Activated effector memory CD4-positive, alpha-beta T cell treated with Interleukin-2 at 50 U/mL for 16 hours (primary cell): Measurements from ENCODE around the gene P2RY6.
A peak's percentile ranks its signal among the peaks of the same experiment; 100 is the strongest.

Experiments used
- DNase-seq: peaks from one replicate; pipeline ENCODE4 v3.0.0-alpha.2; 2020

Gene P2RY6

DNA sequence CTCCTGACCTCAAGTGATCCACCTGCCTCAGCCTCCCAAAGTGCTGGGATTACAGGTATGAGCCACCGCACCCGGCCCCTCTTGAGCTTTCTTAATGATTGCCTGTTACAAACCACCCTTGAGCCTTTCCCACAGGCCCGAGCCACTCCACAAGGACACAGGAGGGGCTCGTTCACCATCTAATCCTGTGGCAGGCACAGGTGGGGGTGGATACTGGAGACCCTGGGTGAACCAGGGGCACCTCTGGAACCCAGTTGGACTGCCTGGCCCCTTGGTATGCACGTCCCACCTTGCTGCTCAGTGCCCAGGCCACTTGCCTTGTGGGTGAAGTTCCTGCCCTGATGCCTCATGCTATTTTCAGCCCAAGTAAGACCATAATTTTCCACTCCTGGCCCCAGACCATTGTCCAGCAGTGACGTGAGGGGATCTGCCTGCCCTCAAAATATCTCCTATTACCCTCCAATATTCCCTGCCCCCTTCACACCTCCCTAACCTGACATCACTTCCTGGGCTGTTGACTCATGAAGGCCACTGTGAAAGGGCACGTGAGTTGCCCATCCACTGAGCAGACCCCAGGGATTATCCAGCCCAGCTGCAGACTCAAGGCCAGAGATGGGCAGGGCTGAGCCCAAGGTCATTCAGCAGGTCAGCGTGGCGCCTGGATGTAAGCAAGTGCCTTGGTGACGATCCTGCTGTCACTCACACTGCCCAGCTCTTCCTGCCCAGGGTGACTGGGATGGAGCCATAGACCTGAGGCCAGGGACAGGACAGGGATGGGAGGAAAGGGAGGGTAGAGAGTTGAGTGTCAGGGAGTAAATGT, 34.5 kb upstream of the P2RY6 start:
- no peak for DNase-seq

GRCh38 chr11:73239111-73239521, 33.0 kb upstream of the P2RY6 start:
- no peak for DNase-seq

GRCh38 chr11:73239571-73240189, 32.5 kb upstream of the P2RY6 start:
- DNase-seq = no peak

GRCh38 chr11:73240190-73240781, 31.9 kb upstream of the P2RY6 start:
- no peak for DNase-seq

GRCh38 chr11:73241300-73241699, 30.8 kb upstream of the P2RY6 start:
- DNase-seq = no peak

- DNase-seq = peak; percentile 31
These were observed 29.7 kb upstream of the P2RY6 start for GRCh38 chr11:73242251-73243092.

DNA sequence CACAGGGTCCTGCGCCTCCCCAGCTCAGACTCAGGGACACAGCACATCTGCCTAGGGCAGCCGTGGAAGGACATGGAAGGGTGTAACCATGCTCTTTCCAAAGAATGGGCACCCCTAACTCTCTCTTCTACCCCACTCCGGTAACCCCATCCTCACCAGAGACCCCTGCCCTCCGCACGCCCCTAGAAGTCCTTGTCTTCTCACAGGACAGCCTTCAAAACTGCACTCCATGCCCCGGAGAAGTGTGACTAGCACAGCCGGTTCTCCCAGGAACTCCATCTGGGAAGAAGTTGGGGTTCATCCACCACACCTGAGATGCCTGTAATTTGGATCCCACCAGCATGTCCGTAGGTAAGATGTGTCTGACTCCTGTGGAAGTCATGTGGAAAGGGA, 29.0 kb upstream of the P2RY6 start:
- DNase-seq = no peak

DNA sequence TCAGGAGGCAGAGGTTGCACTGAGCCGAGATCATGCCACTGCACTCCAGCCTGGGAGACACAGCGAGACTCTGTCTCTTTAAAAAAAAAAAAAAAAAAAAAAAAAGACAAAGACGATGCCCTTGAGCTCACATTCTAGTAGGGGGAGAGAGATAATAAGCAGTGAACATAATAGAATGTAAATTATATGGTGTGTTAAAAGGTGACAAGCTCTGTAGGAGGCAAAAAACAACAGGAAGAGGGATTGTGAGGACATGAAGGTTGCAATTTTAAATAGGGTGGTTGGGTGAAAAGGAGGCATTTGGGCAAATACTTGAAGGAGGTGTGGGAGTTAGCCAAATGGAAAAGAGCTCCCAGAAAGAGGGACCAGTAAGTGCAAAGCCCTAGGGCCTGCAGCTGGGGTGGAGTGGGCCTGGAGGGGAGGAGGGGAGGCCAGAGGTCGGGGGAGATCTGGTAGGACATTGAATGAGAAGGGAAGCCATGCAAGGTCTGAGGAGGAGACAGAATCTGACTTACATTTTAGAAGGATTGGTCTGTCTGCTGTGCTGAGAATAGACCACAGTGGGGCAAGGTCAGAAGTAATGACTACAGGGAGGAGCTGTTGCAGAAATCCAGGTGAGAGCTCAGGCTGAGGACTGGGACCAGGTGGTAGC, 27.4 kb upstream of the P2RY6 start:
- no peak for DNase-seq

DNA sequence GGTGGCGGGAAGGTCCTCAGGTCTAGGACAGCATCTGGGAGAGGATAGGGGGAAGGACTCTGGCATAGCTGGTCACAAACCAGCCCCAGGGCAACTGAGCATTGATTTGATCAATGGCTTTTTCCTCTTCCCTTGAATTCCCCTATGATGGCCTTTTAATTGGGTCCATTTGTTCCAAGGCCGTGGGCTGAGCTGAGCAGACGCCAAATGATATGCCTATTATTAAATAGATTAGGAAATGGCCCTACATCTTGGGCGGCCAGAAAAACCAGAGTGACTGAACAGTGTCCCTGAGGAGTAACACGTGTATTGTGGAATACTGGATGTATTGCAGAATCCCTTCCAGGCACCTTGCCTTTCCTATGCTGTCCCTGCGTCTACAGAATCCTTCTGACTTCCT, 26.7 kb upstream of the P2RY6 start:
- no peak for DNase-seq

DNA sequence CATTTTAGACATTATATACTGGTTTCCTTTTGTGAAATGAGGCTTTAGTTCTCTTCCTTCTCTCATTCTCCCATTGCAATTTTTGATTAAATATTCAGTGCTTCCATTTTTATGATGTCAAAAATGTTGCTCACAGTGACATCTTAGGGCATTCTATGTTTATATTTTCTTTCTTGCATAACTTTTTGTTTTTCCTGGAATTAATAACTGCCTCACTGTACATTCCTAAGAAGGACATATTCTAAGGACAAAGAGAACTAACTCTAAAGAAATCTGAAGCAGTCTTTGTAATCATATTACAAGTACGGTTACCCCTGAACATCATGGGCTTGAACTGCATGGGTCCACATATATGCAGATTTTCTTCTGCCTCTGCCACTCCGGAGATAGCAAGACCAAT, 25.8 kb upstream of the P2RY6 start:
- DNase-seq = no peak

- DNase-seq = no peak
These were observed 23.5 kb upstream of the P2RY6 start for GRCh38 chr11:73248526-73249185.

GRCh38 chr11:73249304-73249703, 22.8 kb upstream of the P2RY6 start:
- DNase-seq = no peak

GRCh38 chr11:73249853-73250783, 22.0 kb upstream of the P2RY6 start:
- DNase-seq = no peak

- no peak for DNase-seq
These were observed 19.5 kb upstream of the P2RY6 start for GRCh38 chr11:73252577-73253191.

- no peak for DNase-seq
These were observed 14.6 kb upstream of the P2RY6 start for GRCh38 chr11:73257342-73258103.

- no peak for DNase-seq
These were observed 13.8 kb upstream of the P2RY6 start for GRCh38 chr11:73258104-73259035.

- no peak for DNase-seq
These were observed 12.6 kb upstream of the P2RY6 start for GRCh38 chr11:73259406-73260126.

- no peak for DNase-seq
These were observed 12.0 kb upstream of the P2RY6 start for GRCh38 chr11:73260127-73260457.
